Measurements from ENCODE around the gene LAMB2. TPM values are rescaled to one million over a fixed set of nuclear protein-coding genes. Genes with fewer than 3 reads are reported as not detected.

Gene LAMB2
- total RNA-seq, 1 experiment from 2014 or later = 121 TPM

DNA sequence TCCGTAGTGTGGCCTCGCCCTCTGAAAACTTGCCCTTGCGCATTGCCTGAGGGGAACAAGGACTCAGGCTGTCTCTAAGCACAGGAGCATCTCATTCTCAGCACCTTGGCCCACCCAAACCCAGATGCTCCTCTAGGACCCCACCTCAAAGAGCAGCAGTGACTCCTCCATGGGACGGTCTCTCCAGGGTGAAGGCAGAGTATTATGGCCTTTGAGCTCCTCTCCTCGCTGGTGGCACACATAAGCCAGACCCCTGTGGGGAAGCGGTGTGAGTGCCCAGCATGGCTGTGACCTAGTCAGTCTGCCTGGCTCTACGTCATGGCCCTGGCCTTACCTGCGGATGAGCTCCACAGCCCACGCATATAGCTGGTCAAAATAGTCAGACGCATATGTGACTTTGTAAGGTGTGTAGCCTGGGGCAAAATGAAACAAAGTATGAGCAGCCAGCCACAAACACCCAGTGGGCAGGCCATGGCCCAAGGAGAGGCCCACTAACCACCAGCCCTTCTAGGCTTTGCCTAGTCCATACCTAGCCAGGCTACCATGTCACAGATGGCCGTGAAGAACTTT lies 32.7 kb downstream of the LAMB2 start:
- no peak overlapping the region for H4K5ac ChIP-seq (ENCODE audit: insufficient read length, low read depth, low read length)

More for the DNA sequence above, 32.7 kb downstream of the LAMB2 start:
- no peak overlapping the region for H3T11ph ChIP-seq (ENCODE audit: low read length)
- no peak for DNase-seq
- H3K9me3 ChIP-seq (ENCODE audit: control insufficient read depth, low read depth, low read length) = no peaks in the 10 kb centered on the region
- H3K18ac ChIP-seq (ENCODE audit: insufficient read length, low read depth, low read length) = no peak overlapping the region
- H3K79me1 ChIP-seq (ENCODE audit: insufficient read depth, low read depth, low read length, poor library complexity, severe bottlenecking) = no peaks in the 10 kb centered on the region
- H3K27ac ChIP-seq (ENCODE audit: insufficient read length, low read depth, low read length) = no peak overlapping the region
- peaks cover 11% of the 10 kb centered on the region for H3K23me2 ChIP-seq (ENCODE audit: insufficient read length, low read depth, low read length, poor library complexity, severe bottlenecking)
- Mint-ChIP-seq H3K36me3 (ENCODE audit: insufficient read depth in 1 of 3, low read depth in 3 of 3) (peaks cover 52 to 74% (median 67%) of the 10 kb centered on the region in 3 experiments), H3K9me3 (no peaks in the 10 kb centered on the region), H3K27me3 (ENCODE audit: low read depth) (no peaks in the 10 kb centered on the region; the same call in 1 of the 2 replicates), H3K27ac (no peak overlapping the region), H3K4me1 (peaks cover 13 to 14% of the 10 kb centered on the region in 2 experiments), H3K4me3 (no peak overlapping the region; a peak in 1 of 5 replicates)
- H2BK5ac ChIP-seq (ENCODE audit: insufficient read length, low read length) = no peak overlapping the region
- H2AK5ac ChIP-seq (ENCODE audit: insufficient read length, low read length) = no peak overlapping the region
- H2BK20ac ChIP-seq (ENCODE audit: low read depth, low read length, poor library complexity, severe bottlenecking) = no peak overlapping the region
- H4K8ac ChIP-seq (replicated peaks; ENCODE audit: insufficient read length, low read depth, low read length) = no peak overlapping the region
- no peaks in the 10 kb centered on the region for H4K20me1 ChIP-seq (ENCODE audit: control insufficient read depth, insufficient read depth, insufficient read length)
- WGBS (ENCODE audit: extremely low coverage, insufficient read length, low lambda C conversion rate) = no CpG with 5 or more reads among the region's 11 CpGs
- no peak overlapping the region for H3K23ac ChIP-seq (ENCODE audit: insufficient read length, low read depth, low read length)
- H2BK120ac ChIP-seq (ENCODE audit: low read depth, low read length, poor library complexity, severe bottlenecking) = no peak overlapping the region
- peaks cover 3% of the 10 kb centered on the region; the same call in 1 of the 2 replicates for H3K4me1 ChIP-seq (ENCODE audit: insufficient read depth, low read length)
- H3K4me2 ChIP-seq (ENCODE audit: insufficient read depth, insufficient read length, low read length) = no peak overlapping the region
- H2BK15ac ChIP-seq (ENCODE audit: low read depth, low read length) = no peak overlapping the region
- H3K4ac ChIP-seq (ENCODE audit: low read depth, low read length) = no peak overlapping the region
- no peak overlapping the region for H4K91ac ChIP-seq (ENCODE audit: insufficient read length, low read depth, low read length)
- no peak overlapping the region for H3K56ac ChIP-seq (ENCODE audit: insufficient read length, low read depth, low read length)
- no peak overlapping the region for H2AFZ ChIP-seq (ENCODE audit: low read length)
- no peak overlapping the region for H3K14ac ChIP-seq (ENCODE audit: insufficient read depth, low read length)
- no peaks in the 10 kb centered on the region; the same call in 1 of the 2 replicates for H3K79me2 ChIP-seq (ENCODE audit: insufficient read depth, low read length)
- no peak overlapping the region for H3K9ac ChIP-seq (ENCODE audit: extremely low read depth, insufficient read length, low read length)
- no peak overlapping the region for H2BK12ac ChIP-seq (ENCODE audit: insufficient read length, low read depth, low read length)
- TF ChIP-seq CTCF (conservative IDR thresholded peaks at IDR 0.05) = no peak
- H3K27me3 ChIP-seq (ENCODE audit: insufficient read depth, low read length) = no peaks in the 10 kb centered on the region
